TTC549 (cell line): ENCODE results near the gene NKAIN4.

Experiments used
- FAIRE-seq: peaks from 2 replicates; lab custom pipeline; 2012; peaks lifted over from hg19 to GRCh38; lab: Jason Lieb, UNC

The NKAIN4 gene

DNA sequence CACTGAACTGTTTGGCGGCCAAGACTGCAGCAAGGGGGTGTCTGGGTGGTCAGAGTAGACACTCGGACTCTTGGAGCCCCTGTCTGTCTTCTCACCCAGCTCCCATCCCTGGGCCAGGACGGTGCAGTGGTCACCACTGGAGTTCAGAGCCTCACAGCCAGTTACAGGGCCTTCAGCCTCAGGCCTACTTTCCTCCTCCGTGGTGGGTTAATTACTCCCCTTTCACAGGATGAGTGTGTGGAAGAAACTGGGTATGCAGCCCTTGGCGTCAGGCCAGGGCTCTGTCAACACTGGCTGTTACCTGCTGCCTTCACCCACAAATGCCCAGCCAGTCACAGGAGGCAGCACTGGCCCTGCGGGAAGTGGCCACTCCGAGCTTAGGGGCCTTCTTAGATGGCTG is 36.6 kb downstream of the NKAIN4 start:
- FAIRE-seq = no peak

DNA sequence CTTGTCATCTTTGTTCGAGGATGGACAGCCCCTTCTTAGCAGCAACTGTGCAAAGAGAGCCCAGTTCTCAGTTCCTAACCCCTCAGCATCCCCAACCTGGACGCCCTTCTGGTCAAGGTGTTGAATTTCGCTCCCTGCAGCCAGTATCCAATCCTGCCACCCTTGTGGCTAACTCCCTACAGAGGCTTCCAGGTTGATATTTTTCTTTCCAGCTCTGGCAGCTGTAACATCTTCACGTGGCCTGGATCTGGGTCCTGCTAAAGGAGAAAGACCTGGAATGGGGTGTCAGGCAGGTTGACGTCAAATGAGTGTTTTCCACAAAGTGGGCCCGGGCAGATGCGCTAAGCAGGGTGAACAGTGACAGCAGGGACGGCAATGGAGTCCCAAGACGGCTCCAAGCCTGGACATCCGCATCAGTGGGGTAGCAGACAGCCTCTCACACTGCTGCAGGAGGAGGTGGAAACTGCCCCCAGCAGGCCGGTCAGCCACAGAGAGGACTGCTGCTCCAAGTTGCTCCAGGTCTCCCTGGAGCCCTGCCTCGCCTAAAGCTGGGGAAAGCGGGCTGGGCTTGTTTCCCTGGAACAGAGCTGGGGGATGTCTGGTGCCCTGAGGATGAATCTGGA is 37.3 kb downstream of the NKAIN4 start:
- FAIRE-seq = no peak

DNA sequence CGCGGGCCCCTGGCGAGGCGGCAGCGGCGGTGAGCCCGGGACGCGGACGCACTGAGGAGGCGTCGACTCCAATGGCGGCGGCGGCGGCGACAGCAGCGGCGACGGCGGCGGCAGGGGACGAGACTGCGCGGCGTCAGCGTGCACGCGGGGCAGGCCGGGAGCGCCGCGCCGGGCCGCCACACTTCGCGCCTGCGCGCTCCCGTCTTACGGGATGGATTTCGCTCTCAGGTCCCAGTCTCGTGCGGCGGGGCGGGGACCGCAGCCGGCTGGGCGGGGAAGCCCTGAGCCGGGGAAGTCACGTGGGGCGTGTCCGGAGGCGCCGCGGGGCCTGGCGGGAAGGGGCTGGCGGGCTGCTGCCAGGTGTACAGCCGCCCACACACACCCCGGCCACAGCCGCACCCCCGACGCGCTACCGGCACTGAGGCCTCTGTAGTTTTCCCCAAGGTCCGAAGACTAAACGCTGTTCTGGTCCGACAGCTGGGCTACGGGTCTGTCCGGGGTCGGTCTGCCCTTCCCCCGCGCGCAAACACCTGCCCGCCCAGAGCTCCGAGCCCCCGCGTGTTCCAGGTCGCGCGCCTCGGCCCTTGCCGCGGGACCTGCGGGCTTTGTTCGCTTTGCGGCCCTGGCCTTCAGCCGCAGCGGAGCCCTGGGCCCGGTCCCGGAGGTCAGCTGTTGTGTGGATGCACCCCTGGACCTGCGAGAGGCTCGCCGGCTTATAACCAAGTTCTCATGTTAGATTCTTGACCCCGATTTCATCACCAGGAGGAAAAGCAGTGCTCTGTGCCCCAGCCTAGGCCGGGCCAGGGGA is 38.0 kb downstream of the NKAIN4 start, which contains the start of gene YTHDF1:
TSS of gene YTHDF1 (minus strand) at position 91 of the 808 bp plus-strand sequence. CDS start 239 bp downstream, outside the sequence.
- no peak for FAIRE-seq

DNA sequence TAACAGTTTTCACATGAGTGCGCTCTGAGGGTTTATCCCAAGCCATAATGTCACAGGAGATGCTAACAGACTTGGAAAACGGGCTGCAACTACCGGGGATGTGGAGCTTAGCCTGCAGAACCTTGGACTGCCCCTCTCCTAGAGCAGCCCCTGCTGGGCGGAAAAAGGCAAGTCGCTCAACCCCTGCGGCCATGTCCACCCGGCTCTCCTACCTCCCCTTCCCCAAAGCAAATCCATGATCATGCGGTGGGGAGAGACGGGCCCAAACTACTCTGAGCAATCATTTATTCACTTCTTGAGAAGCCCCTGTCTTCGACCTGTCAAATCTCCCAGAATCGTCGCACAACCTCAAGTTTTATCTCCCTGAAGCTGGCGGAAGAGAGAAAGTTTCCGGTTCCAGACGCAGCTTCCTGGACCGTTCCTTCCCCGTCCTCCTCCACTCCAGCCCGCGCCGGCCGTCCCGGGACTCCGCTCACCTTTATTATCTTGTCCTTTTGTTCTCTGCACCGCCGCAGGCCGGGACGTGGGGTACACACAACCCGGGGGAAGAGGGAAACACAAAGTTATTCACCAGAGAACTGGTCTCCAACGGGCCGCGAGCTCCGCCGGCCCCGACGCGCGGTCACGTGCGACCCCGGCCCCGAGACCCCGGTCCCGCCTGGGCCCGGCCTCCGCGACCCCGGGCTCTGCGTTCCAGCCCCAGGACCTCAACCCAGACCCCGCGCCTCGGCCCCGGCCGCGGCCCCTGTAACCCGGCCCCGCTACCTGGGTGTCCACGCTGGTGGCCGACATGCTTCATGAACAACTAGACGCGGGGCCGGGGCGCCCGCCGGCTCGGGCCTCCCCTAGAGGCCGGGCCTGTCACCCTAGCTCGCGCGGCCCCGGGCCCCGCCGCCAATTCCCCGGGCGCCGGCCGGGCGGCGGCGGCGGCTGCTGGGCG is 38.9 kb downstream of the NKAIN4 start:
- no peak for FAIRE-seq

DNA sequence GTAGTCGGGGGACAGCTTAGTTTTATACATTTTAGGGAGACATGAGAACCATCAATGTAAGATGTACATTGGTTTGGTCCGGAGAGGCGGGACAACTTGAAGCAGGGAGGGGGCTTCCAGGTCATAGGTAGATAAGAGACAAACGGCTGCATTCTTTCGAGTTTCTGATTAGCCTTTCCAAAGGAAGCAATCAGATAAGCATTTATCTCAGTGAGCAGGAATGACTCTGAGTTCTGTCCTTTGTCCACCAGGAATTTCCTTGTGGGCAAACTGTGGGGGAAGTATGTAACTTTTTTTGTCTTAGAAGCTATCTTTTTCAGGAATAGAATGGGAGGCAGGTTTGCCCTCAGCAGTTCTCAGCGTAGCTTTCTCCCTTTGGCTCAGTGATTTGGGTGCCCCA is 39.7 kb downstream of the NKAIN4 start:
- no peak for FAIRE-seq

DNA sequence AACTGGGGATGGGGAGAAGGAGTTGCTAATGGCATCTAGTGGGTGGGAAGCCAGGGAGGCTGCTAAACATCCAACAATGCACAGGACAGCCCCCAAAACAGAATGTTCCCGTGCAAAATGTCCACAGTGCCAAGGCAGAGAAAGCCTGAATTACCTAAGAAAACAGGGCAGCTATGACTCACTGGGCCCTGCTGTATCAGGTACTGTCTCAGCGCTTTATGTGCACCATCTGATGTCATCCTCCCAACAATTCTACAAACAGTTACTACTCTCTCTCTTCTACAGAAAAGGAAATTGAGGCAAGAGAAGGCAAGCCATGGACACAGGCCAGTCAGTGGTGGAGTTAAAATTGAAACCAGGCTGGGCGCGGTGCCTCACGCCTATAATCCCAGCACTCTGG is 41.5 kb downstream of the NKAIN4 start:
- FAIRE-seq = no peak

DNA sequence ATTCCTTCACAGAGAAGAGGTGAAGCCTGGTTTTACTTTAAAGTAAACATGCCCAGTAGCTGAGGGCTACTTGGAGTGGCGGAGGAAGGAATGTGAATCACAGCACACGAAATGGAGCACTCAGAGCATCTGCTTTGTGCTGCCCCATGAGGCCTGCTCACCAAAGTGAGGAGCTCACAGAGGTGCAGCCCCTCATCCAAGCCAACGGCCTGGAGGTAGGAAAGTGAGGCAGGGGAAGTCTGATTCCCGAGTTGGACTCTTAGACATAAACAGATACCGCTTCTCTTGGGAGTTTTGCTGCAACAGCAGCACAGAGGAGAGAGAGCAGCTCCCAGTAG is 41.9 kb downstream of the NKAIN4 start:
- FAIRE-seq = no peak

DNA sequence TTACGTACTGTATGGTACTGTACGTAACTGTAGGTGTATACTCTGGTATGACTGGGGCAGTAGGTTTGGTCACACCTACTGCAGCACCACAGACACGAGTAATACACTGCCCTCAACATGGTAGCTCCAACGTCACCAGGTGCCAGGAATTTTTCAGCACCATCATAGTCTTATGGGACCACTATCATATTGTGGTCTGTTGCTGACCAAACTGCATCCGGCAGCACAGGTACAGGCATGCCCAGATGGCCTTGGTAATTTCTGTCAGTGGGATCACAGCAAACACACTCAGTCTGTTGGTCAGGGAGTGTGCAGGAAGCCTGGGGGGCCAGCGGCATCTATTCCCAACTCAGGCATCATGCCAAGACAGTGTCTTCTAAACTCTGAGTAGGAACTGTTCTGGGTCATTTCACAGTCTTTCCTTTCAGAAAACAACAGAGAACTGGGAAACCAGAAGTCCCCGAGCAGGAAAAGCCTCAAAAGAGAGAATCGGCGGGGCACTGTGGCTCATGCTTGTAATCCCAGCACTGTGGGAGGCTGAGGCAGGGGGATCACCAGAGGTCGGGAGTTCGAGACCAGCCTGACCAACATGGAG is 44.2 kb downstream of the NKAIN4 start:
- no peak for FAIRE-seq

DNA sequence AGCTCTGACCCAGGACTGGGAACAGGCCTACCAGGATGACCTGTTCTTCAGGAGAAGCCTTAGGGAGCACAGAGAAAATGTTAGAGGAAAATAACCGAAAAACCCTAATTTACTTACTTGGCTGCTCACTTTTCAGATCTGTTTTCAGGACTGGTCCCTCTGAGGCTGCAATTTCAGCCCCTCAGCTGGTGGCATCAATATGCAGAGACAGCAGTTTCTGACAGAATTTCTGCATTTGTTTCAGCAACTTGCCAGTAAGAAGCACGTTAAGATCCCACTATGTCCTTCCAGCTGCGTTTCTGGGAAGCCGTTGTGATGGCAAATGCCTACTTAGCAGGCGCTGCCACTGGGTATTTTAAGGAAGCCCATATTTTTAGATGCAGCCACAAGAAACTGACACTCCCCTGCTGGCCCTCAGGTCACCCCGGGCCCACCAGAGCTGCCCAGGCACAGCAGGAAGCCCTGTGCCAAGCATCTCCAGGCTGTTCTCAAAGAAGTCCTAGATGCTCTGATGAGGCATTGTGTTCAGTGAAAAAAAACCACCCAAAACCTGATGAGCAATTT is 45.8 kb downstream of the NKAIN4 start:
- no peak for FAIRE-seq

DNA sequence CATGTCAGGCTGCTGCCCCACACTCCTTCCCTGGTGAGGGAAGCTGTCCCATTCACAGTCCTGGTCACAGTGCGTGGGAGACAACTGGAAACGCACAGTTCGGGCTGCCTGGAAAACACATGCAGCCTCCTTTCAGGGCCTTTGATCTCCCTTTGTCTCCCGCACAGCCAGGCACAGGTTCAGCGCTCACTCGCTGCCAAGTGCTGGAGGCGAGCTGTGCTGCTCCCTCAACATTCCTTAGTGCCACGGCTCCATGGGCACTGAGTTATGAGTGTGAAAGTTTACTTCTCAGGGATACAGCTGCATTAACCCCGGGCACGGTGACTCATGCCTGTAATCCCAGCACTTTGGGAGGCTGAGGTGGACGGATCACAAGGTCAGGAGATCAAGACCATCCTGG is 47.4 kb downstream of the NKAIN4 start:
- no peak for FAIRE-seq

DNA sequence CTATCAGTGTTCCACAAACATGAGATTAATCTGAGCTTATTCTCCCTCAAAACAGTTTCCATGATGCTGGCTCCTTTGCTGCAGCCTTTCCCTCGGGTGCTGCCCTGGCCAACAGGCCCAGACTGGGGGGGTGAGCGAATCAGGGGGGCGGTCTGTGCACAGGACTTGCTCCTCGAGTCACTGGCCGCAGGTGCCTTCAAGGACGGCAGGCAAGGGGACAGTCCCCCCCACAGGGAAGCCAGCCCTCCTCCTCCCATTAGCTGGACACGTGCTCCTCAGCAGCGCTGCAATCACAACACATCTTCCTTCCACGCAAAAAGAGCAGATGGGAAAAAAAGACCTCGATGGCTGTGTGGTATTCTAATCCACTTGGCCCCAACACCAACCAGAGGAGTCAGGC is 48.4 kb downstream of the NKAIN4 start:
- FAIRE-seq = no peak

DNA sequence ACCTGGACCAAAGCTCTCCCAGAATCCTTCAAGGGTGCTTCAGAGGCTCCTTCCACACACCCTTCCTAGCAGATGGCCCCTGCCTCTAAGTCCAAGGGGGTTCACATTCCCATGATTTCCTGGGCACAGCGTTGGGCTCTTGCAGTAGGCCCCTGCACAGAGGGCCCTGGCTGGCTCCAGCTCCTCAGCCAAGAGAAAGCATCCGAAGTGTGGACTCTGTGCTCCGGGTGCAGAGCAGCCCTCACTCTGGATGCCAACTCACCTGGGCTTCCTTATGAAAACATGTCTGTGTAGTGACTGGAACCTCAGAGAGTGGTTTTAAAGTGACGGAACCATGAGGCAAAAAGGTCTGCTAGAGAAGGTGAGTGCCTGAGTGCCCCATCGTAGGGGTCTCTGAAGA is 49.9 kb downstream of the NKAIN4 start:
- no peak for FAIRE-seq

DNA sequence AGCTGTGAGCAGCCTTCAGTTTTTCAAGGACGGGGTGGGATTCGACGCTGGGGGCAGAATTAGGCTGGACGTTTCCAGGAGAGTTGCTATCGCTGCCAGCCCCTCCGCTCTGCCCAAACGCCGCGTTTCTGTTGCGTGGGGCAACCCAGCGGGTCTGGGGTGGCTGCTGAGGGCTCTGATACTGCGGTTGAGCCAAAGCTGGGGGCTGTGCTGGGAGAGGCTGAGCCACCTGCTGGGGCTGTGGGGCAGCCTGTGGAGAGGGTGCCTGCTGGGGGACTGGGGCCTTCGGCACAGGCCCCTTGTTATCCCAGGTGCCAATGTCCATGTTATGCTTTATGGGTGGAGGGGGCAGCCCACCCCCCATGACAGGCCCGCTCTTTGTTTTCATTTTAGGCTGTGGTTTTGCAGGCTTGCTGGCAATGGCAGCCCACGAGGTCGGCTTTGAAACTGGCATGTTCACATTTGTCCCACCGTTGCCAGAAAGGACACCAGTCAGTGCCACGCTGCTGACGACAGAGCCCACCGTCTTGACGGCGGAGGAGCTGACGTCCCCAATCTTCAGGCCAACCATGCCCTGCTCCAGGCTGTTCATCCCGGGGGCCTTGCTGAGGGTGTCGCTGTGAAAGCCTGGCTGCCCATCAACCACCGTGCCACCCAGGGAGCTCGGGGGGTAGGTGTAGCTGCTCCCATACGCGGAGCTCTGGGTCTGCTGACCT is 51.3 kb downstream of the NKAIN4 start:
- no peak for FAIRE-seq

DNA sequence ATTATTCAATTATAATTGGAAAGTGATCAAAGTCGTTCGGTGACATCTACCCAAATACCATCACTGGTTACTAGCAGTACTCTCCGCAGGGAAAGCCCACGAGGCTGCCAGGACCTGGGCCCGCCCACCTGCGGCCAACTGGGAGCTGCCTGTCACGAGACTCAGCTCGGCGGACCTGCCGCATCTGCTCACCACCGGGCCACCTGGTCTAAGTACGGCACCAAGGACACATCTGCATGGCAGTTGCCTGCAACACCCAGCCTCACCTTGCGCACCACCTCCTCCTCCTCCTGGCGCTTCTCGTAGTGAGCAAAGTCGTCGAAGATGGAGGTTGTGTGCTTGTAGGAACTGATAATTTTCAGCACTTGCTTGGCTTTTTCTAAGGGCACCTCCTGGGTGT is 52.2 kb downstream of the NKAIN4 start:
- FAIRE-seq = no peak

DNA sequence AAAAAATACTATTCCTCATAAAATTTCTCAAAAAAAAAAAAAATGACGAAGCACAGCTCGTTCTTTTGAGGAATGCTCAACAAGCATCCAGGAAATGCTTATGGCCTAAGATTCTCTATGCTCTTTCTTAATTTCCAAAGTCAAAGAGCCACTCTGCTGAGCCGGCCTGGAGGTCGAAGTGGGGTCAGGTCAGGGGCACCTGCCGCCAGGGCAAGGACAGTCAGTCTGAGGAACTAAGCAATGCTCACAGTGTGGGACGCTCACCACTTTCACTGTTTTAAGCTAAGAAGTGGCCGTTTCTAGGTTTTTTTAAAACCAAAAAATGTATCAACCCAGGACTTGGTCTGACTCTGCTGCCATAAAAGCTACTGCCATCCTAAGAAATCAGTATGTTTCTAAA is 55.7 kb downstream of the NKAIN4 start:
- no peak for FAIRE-seq

DNA sequence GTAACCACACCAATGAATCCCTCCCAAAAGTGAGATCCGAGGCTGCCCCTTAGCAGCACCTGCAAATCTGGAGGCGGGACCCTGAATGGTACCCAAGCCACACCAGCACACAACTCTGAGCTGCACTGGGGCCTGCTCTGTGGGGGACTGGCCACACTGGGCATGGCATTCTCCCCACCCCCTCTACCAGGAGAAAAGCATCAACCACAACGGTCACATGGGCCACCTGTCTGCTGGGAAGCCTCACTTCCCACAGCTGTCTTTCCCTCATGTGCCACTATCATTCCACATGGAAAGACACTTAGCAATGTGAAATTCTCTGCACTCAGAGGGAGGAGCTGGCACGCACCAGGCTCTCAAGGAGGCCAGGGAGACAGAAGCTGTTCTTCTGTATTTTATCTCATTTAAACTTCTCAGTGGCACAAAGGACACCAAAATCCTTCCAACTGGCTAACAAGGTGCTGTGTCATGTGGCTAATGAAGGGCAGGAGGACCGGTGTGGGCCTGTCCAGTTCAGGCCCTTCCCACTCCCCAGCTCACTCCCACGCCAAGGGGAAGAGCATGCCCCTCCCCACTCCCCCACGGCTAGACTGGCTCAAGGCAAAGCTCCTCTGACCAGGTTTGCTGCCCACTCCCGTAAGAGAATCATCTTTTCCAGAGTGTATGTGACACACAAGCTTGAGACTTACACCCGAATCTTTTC is 57.3 kb downstream of the NKAIN4 start:
- no peak for FAIRE-seq

DNA sequence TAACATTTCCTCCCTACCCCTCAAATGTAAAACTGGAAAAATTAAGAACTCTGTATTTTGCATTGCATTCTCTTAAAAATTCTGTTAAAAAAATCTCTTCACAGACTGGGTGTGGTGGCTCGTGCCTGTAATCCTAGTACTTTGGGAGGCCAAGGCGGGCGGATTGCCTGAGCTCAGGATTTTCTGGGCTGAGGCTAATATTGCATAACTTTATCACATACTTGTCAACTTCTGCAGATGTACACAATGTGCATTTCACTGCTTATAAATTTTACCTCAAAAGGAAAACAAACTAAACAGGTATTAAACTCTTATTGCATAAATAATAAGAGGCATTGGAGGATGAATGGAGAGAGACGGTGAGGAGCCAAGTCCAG is 59.5 kb downstream of the NKAIN4 start:
- FAIRE-seq = no peak

DNA sequence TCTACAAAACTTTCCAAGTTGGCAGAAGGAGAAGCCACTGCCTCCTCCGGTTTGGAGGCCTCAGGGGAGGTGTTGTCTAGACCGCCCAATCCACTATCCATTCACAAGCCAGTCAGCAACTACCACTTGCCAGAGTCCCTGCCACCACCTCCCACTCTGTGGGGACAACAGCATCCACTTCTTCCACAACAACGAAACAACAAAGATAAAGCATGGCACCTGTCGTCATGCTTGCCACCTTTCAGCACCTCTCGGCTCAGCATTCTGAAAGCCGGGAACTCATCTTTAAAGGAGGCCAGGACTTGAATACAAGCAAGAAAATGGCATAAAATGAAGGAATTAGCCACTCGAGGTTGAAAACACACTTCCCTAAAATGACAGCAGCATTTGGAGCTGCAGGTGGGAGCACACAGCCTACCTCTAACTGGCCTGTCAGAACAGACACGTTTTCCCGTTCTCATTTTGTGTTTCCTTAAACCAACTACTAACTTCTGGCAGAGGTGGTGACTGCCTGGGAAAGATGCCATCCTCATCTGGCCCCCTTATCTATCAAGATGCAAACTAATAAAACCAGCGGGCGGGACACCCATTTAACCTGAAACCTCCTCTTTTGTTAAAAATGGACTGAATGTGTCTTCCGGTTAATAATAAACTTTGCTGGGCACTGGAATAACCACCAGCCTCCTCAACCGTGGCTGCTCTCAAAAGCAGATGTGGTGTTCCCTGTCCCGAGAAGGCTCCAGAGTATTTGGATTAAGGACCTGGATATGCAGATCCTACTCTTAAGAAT is 60.1 kb downstream of the NKAIN4 start:
- no peak for FAIRE-seq

DNA sequence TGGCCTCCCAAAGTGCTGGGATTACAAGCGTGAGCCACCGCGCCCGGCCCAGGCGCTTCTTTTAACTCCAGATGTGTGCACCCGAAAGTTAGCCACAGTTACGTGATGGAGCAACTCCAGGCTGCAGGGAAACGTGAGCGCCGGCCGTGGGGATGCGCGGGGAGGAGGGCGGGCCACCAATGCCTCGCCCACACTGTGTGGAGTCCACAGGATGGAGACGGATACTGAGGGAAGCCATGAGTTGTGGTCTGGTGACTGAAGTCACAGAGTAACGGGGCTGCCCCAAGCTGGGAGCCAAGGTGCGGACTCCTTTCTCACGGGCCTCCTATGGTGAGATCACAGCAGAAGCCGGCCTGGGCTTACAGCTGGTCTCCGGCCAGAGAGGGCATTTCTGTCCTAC is 61.5 kb downstream of the NKAIN4 start:
- no peak for FAIRE-seq

DNA sequence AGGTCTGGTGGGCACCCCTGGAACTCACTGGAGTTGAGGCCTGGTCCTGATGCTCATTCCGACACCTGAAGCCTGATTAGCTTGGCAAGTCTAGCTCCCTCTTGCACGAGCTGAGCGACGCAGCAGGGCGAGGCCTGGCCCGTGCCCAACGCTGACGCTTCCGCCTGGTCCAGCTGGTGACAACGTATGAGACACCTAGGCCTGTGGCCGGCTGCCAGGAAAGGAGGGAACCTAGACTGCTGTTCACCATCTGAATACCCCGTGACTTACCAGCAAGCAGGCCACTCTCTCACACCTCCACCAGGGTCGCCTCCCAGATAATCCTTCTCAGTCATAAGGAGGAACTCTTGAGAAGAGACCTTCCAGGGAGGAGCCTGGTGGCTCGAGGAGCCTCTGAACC is 62.9 kb downstream of the NKAIN4 start:
- no peak for FAIRE-seq
